Stimulated activated CD8-positive, alpha-beta memory T cell treated with anti-CD3 and anti-CD28 coated beads, Interleukin-7, amount 100 ng/mL, for 24 hours (primary cell): ENCODE results near the gene LRRC59.
A peak's percentile ranks its signal among the peaks of the same experiment; 100 is the strongest.

Experiments used
- DNase-seq: peaks from one replicate; pipeline ENCODE4 v3.0.0-alpha.2; 2020; ENCODE audit warnings: low read depth

LRRC59 gene

DNA sequence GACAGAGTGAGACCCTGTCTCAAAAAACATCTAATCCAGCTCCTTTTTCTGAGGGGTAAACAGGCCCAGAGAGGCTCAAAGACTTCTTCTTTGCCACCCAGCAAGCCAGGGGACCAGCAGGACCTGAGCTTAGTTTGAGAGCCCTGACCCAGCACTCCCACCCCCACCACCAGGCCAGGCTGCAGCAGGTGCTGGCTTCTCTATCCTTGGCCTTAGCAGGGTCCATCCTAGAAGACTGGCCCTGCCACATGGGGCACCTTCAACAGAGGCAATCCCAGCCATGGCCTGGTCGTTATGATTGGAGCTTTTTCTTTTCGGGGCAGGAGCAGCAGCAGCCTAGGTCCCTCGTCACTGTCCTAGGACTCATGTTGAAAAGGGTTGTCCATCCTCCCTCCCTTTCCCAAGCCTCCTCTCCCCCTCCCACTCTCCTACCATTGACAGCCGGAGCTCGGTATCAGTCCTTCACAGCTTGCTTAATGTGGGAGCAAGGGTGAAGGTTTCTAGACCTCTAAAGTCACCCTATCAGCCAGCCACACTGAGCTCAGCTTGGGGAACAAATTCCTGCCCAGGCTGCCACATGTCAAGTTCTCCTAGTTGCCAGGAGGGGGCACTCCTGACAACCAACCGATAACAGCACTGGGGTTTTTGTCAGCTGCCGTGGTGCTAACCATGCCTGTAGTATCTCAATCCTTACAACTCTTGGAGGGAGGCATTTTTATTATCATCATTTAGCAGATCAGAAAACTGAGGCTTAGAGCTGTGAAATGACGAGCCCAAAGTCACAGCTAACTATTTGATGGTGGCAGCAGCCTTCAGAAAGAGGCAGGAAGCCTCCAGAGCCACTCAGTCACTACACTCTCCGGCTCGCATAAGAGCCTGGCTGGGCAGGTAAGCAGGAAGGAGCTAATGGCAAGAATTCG, 35.5 kb downstream of the LRRC59 start:
- peak; percentile 17 for DNase-seq

DNA sequence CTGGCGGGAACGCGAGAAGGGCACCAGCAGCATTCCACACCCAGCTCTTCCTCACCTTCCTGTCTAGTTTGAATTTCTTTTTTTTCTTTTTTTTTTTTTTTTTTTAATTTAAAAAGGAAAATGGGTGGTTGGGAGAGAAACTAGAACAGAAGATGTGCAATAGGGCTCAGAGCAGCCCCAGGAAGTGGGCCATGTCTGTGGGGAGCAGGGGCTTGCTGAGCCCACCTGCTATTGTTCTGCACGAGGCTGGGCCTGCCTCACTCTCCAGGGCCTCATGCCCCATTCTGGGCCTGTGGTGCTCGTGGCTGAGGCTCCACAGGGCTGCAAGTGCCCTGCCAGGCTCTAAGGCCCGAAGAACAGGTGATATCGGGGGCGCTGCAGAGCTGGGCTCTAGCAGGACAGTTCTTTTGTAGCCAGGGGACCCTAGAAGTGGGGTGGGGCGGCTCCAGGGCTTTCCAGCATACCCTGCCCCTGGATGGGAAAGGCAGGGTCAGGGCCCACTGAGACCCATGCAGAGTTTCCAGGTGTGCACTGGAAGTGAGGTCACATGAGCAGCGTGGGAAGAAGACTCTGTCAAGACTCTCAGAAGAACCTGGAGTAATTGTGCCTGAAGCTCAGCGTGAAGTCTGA, 36.7 kb downstream of the LRRC59 start:
- DNase-seq: no peak

DNA sequence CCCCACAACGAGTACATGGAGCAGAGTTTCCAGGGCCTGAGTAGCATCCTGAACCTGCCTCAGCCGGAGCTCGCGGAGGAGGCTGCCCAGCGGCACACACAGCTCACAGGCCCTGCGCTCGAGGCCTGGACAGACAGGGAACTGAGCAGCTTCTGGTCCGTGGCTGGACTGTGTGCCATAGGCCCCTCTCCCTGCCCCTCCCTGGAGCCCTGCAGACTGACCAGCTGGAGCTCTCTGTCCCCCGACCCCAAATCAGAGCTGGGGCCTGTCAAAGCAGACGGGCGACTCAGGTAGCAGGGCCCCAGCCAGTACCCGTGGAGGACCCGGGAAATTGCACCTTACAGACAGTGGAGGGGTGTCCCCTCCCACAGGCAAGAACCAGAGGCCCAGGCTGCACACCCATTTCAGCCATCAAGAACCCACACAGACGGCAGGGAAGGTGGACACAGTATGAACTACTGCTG, 37.3 kb downstream of the LRRC59 start:
- no peak for DNase-seq

DNA sequence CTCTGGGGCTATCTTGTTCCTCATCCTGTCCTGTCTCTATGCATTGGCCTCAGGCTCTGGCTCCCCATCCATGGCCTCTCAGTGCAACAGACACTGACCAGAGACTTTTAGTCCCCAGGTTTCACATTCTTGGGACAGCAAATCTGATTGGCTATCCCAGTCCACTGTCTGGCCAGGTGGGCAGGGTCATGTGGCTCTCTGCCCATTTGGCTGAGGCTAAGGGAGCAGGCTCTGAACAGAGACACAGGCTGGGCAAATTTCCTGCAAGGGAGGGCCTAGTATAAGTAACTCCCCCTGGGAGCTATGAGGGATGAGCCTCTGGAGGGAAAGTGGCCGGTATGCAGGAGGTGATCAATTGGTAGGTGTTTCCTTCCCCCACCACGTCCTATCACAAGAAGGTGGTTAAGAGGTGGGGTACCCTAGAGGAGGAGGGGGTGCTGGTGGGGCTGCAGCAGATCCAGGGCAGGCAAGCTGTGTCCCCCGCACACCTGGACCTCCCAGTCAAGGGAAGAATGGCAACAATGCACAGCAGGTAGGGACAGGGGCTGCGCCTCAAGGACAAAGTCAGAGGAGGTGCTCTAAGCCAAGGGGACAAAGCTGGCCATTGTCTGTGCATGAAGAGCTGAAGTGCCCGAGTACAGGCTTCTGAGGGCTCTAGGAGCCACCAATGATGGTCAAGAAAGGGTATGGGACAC, 38.2 kb downstream of the LRRC59 start:
- no peak for DNase-seq

DNA sequence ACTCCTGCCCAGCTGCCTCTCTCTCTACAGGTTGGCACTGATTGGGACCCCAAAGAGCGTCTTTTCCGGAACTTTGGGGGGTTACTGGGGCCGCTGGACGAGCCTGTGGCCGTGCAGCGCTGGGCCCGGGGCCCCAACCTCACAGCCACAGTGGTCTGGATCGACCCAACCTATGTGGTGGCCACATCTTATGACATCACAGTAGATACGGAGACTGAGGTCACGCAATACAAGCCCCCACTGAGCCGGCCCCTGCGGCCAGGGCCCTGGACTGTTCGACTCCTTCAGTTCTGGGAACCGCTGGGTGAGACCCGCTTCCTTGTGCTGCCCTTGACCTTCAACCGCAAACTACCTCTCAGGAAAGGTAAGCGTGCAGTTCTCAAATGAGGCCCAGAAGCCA, 39.1 kb downstream of the LRRC59 start:
- no peak for DNase-seq

DNA sequence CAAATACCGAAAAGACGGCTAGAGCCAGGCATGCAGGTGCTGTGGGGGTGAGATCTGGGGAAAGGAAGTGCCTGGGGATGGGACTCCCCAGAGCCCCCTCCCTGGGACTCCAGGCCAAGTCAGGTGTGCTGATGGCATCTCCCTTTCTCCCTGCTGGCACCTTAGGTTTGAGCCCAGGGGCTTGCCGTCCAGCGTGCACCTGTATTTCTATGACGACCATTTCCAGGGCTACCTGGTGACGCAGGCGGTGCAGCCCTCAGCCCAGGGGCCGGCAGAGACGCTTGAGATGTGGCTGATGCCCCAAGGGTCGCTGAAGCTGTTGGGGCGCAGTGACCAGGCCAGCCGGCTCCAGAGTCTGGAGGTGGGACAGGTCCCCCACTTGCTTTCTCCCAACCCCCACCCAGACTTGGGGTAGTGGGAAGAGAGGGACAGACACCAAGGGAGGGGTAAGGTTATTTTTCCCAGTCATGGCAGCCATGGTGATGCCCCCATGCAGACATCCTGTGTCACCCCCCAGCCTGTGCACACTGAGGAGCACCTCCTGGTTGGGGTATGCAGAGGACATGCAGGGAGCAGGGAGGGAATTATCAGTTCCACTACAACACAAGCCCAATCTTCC, 40.3 kb downstream of the LRRC59 start:
- no peak for DNase-seq

DNA sequence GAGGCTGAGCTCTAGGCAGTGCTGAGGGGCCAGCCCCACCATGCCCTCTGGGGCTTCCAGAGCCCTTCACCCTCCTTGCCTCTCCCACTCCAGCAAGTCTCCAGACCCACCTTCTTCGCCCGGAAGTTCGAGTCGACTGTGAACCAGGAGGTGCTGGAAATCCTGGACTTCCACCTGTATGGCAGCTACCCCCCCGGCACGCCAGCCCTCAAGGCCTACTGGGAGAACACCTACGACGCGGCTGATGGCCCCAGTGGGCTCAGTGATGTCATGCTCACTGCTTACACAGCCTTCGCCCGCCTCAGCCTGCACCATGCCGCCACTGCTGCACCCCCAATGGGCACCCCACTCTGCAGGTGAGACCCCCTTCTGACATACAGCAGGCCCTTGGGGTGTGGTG, 40.9 kb downstream of the LRRC59 start:
- DNase-seq: no peak

DNA sequence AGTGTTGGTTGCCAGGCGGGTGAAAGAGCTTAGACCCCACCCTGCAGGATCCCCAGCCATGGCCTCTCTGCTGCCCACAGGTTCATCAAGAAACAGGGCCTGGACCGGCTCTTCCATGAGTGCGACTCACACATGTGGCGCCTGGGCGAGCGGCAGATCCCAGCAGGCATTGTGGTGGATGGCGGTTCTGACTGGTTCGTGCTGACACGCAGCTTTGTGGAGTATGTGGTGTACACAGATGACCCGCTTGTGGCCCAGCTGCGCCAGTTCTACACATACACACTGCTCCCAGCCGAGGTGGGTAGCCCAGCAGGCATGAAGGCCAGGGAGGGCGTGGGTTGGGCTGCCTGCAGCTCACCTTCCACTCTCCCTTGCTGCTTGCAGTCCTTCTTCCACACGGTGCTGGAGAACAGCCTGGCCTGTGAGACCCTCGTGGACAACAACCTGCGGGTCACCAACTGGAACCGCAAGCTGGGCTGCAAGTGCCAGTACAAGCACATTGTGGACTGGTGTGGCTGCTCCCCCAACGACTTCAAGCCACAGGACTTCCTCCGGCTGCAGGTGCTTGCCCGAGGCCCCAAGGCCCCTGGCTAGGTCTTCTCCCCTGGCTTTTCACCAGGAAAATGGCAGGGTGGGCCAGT, 41.5 kb downstream of the LRRC59 start:
- DNase-seq: no peak

DNA sequence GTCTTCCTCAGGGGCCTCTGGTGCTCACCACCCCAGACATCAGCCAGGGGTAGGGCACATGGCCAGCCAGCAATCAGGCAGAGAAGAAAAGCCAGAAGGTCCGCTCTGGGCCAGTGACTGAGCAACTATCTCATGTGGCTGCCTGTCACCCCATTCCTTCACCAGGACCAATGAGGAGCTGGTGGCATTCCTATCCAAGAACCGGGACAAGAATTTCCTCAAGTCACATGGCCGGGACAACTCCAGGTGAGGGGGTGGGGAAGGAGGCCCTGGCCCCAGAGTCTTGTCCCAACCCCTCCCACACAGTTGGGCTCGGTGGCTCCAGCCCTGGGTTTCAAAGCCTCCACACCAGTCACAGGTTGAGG, 42.0 kb downstream of the LRRC59 start:
- DNase-seq: no peak

DNA sequence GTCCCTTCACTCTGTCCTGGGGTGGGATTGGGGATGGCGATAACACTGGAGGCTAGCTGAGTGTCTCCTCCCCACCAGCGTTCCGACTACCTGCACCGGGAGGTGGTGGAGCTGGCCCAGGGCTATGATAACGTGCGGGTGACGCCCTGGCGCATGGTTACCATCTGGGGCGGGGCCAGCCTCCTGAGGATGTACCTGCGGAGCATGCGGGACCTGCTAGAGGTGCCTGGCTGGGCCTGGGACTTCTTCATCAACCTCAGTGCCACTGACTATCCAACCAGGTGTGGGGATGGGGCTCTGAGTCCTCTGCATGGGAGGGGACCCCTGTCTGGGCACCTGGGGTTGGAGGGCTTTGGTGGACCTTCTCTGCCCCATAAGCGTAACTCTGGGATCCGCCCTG, 42.5 kb downstream of the LRRC59 start:
- DNase-seq: no peak

DNA sequence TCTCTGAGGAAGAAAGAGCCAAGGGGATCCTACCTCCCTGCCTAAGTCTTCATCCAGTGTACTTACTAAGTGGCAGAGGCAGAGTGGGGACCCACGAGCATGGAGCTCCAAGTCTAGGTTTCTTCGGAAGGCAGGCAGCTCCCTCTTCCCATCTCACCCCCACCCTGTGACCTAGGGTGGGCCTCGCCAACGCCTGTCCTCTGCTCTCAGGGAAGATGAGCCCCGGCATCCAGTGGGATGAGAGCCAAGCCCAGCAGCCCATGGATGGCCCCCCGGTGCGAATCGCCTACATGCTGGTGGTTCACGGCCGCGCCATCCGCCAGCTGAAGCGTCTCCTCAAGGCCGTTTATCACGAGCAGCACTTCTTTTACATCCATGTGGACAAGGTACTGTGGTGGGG, 43.1 kb downstream of the LRRC59 start:
- no peak for DNase-seq

DNA sequence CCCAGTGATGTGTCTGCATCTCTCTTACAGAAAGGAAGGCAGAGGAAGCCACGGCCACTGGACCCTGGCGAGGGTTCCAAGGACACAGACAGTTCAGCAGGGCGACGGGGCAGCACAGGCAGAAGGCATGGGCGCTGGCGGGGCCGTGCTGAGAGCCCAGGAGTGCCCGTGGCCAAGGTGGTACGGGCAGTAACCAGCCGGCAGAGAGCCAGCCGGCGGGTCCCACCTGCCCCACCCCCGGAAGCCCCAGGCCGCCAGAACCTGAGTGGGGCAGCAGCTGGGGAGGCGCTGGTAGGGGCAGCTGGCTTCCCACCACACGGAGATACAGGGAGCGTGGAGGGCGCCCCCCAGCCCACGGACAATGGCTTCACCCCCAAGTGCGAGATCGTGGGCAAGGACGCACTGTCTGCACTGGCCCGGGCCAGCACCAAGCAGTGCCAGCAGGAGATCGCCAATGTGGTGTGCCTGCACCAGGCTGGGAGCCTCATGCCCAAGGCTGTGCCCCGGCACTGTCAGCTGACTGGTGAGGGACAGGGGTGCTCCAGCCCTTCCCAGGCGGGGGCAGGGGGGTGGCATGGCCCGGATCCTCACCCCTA, 43.6 kb downstream of the LRRC59 start:
- DNase-seq: no peak

DNA sequence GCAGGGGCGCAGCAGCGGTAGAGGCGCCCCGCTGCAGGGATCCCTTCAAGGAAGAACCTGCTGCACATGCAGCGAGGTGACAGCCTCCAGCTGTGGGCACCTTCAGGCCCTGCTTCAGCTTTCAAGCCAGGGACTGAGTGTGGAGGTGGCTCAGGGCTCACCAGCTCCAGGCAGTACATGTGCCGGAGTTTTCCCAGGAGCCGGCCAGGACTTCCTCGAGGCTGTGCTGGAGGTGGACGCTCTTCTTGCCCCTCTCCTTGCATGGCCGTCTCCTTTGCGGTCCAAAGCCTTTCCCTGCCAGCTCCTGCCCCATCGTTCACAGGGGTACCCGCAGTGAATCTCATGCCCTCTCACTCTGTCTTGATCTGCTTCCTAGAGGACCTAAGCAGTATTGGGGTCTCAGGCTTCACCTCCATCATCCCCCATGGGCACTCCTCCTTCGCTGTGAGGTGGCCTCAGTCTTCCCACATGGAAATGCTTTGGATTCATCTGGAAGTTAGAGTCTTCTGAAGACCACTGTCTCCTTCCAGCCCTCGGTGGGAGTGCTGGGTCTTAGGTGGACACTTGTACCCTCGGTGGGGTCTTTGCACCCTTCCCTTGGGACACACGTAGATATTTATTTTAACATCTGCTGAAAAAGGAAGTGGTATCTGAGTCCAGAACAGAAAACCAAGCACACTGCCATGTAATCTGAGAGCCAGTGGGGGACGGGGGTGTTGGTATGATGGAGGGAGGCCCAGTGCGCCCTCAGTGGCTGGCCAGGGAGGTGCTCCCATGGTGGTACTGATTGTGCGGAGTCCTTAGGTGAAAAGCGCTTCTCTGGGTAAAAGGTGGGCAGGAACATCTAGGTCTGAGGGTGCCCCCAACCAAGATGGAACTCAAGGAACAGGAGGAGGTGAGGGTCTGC, 44.4 kb downstream of the LRRC59 start:
- DNase-seq: no peak

DNA sequence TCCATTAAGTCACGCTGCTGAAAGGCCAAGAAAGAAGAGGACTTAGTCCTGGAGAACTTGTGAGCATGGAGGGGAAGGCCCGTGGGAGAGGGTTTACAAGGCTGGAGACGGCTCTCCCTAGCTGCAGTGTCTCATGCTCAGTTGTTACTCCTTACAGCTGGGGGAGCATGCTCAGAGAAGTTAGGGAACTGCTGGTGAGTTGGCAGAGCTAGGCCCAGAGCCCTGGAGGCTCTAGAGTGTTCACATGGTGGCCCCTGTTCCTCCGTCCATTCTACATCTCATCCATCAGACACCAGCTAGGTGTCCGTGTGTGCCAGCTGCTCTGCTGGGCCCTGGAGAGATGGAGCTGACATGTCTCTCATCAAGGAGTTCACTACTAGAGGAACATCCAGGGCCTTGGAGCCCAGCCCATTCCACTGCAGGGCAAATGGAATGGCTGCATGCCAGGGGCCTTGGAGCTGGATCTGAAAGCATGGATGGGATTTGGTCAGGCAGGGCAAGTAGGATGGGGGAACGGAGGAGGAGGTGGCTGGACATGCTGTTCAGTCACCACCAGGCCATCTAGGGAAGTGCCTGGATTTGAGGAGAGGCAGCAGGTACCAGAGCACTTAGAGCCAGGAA, 45.1 kb downstream of the LRRC59 start:
- DNase-seq: no peak

DNA sequence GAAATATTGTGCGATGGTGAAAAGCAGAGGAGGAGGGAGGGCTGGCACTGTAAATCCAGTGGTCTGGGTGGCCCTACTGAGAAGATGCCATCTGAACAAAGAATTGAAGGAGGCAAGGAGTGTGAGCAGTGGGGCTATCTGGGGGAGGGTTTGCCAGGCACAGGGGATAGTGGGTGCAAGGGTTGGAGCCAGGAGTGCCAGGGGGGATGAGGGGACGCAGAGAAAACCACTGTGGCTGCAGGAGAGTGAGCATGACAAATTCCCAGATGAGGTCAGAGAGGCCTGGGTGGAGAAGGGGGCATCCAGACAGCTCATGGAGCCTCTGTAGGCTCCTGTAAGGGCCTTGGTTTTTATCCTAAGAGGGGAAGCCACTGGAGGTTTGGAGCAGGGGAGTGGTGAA, 46.6 kb downstream of the LRRC59 start:
- DNase-seq: no peak

DNA sequence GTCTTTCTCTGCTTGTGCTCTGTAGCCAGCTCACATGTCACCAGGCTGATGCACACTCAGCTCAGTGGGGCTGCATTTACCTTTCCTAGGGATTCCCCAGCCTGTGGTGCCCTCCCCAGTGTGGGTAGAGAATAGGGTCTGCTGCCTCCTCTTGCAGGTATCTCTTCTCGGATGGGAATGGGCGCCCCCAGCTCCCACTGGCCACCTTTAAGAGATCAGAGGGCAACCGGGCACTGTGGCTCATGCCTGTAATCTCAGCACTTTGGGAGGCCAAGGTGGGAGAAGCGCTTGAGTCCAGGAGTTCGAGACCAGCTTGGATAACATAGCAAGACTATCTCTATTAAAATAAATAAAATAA, 48.1 kb downstream of the LRRC59 start:
- DNase-seq: no peak

DNA sequence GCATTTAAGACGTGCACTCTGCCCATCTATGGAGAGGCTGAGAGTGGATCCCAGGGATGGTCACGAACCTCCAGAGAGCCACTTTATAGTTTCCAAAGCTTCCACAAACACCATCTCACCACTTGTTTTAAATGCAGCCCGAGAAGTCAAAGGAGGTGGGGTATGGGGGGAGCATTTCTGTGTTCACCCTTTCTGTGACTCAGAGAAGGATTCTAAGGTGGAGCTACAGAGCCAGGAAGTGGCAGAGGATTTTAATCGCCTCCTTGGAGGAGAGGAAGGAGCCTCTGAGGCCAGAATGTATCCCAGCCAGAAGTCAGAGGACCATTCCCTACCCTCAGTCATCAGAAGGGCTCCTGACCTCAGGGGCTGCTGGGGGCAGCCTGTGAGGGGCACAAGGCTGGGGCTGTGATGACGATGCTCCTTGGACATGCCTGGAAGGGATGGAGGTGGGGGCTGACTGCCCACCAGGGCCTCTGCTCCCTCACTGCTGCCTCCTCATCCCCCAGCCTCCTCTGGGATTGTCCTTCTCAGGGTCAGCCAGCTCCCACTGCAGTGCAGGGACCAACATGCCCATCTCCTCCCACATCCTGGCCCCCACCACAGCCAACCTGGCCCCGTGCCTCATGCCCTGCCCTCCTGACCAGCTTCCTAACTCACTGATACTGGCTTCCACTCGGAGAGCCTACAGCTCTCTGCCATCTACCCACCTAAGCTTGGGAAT, 48.6 kb downstream of the LRRC59 start:
- no peak for DNase-seq

DNA sequence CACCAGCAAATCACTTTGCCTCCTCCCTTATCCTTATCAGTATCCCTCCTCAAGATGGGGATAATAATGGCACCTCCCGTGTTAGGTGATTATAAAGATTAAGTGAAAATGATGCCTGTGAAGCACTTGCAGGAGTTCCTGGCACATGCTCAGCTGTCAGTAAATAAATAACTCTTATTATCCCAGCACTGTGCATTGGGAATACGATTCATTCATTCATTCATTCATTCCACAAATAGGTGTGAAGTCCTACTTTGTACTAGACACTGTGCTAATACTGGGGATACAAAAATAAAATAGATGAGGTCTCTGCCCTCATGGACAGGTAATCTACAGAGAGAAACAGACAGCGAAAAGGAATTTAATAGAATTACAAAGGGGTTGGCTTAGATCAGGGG, 49.4 kb downstream of the LRRC59 start:
- DNase-seq: no peak

DNA sequence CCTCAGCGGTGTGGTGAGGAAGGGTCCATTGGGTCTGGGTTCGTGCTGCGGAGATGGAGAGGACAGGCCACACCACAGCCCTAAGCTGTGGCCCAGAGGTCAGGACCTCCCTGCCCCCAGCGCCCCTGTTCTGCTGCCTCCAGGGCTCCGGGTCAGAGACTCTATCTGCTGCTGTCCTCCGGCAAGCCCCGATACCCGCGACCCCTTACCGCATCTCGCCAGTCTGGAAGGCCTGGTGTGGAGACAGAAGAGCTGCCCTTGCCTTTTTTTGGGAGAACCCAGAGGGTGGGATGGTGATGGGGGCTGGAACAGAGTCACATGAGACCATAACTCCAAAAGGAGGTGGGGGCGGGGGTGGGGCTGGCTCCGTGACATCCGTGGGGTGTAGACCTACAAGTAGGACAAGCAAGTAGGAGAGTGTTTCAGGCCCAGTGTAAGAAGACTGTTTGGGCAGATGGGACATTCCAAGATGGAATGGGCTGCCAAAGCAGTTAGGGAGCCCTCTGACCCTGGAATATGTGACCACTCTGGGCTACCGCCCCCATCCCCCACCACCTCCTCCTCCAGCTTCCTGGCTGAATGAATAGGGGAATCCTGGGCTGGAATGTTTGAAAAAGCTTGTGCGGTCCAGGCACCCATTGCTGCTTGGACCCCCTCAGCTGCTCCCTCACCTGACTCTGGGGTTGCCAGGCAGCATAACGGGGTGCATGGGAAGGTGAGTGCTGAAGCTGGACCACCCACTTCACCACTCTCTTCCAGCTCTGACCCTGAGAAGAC, 50.0 kb downstream of the LRRC59 start:
- no peak for DNase-seq
